Measurements from ENCODE around the gene VASH2.
A peak's percentile ranks its signal among the peaks of the same experiment; 100 is the strongest.
"Not testable (repeated sequence)": the region's sequence is repeated elsewhere in the genome, so short reads cannot be mapped to it uniquely, and the experiment has no call there.

VASH2 gene

DNA sequence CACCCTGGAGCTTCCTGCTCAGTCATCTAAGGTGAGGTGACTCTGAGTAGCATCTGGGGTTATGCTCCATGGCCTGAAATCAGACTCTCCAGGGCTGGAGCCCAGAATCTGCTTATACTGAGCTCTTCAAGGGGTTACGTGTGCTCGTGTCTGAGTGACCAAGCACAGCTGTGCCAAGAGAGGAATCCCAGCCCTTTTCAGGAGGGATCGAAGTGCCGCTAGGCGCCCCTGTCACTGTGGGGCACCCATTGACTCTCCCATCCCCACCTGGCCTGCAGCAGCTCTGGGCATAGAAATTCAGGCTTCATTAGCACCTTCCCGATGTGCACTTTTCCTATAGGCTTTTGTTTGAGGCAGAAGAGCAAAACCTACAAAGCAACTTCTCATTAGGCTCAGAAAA is 13.8 kb downstream of the VASH2 start:
- TF ChIP-seq, protein P1, sequence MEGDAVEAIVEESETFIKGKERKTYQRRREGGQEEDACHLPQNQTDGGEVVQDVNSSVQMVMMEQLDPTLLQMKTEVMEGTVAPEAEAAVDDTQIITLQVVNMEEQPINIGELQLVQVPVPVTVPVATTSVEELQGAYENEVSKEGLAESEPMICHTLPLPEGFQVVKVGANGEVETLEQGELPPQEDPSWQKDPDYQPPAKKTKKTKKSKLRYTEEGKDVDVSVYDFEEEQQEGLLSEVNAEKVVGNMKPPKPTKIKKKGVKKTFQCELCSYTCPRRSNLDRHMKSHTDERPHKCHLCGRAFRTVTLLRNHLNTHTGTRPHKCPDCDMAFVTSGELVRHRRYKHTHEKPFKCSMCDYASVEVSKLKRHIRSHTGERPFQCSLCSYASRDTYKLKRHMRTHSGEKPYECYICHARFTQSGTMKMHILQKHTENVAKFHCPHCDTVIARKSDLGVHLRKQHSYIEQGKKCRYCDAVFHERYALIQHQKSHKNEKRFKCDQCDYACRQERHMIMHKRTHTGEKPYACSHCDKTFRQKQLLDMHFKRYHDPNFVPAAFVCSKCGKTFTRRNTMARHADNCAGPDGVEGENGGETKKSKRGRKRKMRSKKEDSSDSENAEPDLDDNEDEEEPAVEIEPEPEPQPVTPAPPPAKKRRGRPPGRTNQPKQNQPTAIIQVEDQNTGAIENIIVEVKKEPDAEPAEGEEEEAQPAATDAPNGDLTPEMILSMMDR (IDR thresholded peaks at IDR 0.05; ENCODE audit: low read depth, low read length, missing control alignments) = no peak
- DNase-seq (ENCODE audit: low read depth) = no peak
- H3K4me3 ChIP-seq (ENCODE audit: low read depth, low read length) = no peak overlapping the region

DNA sequence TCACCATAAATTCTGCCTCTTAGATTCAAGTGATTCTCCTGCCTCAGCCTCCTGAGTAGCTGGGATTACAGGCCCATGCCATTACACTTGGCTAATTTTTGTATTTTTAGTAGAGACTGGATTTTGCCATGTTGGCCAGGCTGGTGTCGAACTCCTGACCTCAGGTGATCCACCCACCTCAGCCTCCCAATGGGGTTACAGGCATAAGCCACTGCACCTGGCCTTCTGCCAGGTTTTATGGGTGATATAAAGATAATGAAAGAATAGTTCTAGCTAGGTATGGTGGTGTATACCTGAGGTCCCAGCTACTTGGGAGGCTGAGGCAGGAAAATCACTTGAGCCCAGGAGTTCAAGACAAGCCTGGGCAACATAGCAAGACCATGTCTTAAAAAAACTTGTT is 14.7 kb downstream of the VASH2 start:
- not testable (repeated sequence) for H3K4me3 ChIP-seq (ENCODE audit: low read depth, low read length); DNase-seq (ENCODE audit: low read depth)

DNA sequence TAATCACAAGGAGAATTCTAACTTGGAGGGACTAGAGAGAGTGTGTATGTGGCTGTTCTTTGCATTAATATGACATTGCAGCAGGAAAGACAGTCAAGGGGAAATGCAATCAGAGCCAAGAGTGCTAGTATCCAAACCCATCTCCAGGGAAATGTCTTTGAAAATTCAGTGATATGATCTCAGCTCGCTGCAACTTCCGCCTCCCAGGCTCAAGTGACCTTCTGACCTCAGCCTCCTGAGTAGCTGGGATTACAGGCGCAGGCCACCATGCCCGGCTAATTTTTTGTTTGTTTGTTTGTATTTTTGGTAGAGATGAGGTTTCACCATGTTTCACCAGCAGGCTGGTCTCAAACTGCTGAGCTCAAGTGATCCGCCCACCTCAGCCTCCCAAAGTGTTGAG is 16.3 kb downstream of the VASH2 start:
- no peak for DNase-seq (ENCODE audit: low read depth)
- TF ChIP-seq, protein P1 (IDR thresholded peaks at IDR 0.05; ENCODE audit: low read depth, low read length, missing control alignments) = no peak

DNA sequence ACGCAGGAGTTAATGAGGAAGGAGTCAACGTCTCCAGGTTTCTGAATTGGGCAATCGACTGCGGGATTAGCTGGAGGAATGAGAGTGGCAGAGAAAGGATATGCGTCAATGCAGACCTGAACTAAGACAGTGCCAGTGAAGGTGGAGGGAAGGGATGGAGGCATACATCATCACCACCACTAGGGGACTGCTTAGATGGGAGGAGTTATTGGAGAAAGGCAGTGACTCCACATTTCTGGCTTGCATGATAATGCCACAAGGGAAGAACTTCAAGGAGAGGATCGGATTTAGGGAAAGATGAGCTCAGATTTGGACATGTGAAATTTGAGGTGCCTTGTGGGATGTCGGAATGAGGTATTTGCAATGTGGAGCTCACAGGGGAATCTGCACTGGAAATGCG is 17.5 kb downstream of the VASH2 start:
- no peak for DNase-seq (ENCODE audit: low read depth)
- no peak overlapping the region for H3K4me3 ChIP-seq (ENCODE audit: low read depth, low read length)
- TF ChIP-seq, protein P1 (IDR thresholded peaks at IDR 0.05; ENCODE audit: low read depth, low read length, missing control alignments) = peak; percentile 86

More for the DNA sequence above, 16.3 kb downstream of the VASH2 start:
- no peak overlapping the region for H3K4me3 ChIP-seq (ENCODE audit: low read depth, low read length)

DNA sequence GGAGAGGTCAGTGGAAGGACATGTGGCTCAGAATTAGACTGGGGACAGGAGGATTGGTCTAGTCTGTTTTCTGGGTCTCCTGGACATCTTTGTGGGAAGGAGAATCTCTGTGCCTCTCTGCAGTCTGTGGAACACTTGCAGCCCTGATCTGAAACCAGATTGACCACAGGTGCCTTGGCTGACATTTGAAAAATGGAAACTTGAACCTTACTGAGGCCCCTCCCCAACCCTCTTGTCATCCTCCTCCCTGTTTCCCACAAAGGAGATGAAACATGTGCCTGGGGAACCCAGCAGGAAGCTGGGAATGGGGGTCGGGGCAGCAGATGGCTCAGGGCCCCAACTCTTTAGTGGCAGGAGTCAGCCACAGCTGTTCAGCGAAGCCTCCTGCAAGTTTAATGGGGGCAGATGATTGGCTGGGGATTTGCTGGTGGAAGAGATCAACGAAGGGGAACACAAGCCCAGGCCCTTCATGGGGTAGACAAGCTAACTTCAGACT is 18.1 kb downstream of the VASH2 start:
- TF ChIP-seq, protein P1 (IDR thresholded peaks at IDR 0.05; ENCODE audit: low read depth, low read length, missing control alignments) = no peak
- DNase-seq (ENCODE audit: low read depth) = no peak
- H3K4me3 ChIP-seq (ENCODE audit: low read depth, low read length) = no peak overlapping the region

DNA sequence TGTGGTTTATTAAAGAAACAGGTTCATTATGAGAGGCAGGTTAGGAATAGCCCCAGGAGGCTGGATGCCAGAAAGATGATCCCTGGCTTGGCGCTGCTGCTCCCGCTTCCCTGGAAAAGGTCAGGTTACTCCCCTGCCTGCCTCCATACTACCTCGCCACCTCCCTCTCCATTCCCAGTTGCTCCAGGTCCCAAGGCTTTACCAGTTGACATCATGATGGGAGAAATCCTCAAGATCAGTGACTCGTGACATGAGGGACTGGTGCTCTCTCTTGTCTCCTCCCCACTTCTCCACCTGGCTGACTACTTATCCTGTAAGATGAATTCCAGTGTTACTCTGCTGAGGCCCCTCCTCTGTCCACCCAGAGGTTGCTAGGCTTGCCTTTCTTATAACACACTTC is 19.7 kb downstream of the VASH2 start:
- TF ChIP-seq, protein P1 (IDR thresholded peaks at IDR 0.05; ENCODE audit: low read depth, low read length, missing control alignments) = no peak
- no peak overlapping the region for H3K4me3 ChIP-seq (ENCODE audit: low read depth, low read length)
- DNase-seq (ENCODE audit: low read depth) = no peak

DNA sequence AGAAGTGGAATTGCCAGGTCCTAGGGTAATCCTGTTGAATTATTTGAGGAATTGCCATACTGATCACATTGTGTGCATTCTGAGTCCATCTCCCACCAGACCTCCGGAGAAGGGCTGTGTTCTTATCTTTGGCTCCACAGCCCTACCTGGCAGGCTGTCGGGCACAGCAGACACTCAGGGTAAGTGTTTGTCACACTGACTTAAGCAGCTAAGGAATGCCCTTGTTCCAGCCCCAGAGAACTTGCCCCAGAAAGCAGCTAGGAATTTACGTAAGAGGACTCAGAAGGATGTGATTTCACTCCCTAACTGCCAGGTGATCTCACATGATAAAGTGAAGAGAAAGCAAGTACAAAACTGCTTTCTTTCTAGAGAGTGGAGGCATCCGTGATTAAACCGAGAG is 21.0 kb downstream of the VASH2 start:
- TF ChIP-seq, protein P1 (IDR thresholded peaks at IDR 0.05; ENCODE audit: low read depth, low read length, missing control alignments) = no peak
- H3K4me3 ChIP-seq (ENCODE audit: low read depth, low read length) = no peak overlapping the region
- no peak for DNase-seq (ENCODE audit: low read depth)

Data from GM12864 (cell line).